ENCODE measurements around the gene COA4.

GRCh38 chr11:73912026-73912425 lies 35.4 kb upstream of the COA4 start:
- TF ChIP-seq E2F4 (CRISPR knock-in tag; IDR thresholded peaks at IDR 0.05; ENCODE audit: borderline replicate concordance, low read depth) (no peak), ATF3 (CRISPR knock-in tag; conservative IDR thresholded peaks at IDR 0.05) (no peak), CTCF (IDR thresholded peaks at IDR 0.05) (no peak), HMGXB4 (CRISPR knock-in tag; IDR thresholded peaks at IDR 0.05) (no peak), NFYB (CRISPR knock-in tag; conservative IDR thresholded peaks at IDR 0.05; ENCODE audit: low read depth) (no peak), ZNF512 (CRISPR knock-in tag; IDR thresholded peaks at IDR 0.05; ENCODE audit: borderline replicate concordance) (no peak), USF2 (CRISPR knock-in tag; IDR thresholded peaks at IDR 0.05) (no peak), FOXJ3 (CRISPR knock-in tag; IDR thresholded peaks at IDR 0.05; ENCODE audit: borderline replicate concordance) (no peak), CREB1 (CRISPR knock-in tag; IDR thresholded peaks at IDR 0.05) (no peak), ZNF317 (CRISPR knock-in tag; IDR thresholded peaks at IDR 0.05; ENCODE audit: borderline replicate concordance, low read depth) (no peak), ELF4 (CRISPR knock-in tag; IDR thresholded peaks at IDR 0.05; ENCODE audit: low read depth) (no peak), KAT7 (CRISPR knock-in tag; IDR thresholded peaks at IDR 0.05; ENCODE audit: borderline replicate concordance) (no peak), SP1 (CRISPR knock-in tag; conservative IDR thresholded peaks at IDR 0.05) (no peak), IRF2 (CRISPR knock-in tag; IDR thresholded peaks at IDR 0.05; ENCODE audit: borderline replicate concordance, low read depth) (no peak)
